ENCODE measurements around the gene NDRG2.

Gene NDRG2

DNA sequence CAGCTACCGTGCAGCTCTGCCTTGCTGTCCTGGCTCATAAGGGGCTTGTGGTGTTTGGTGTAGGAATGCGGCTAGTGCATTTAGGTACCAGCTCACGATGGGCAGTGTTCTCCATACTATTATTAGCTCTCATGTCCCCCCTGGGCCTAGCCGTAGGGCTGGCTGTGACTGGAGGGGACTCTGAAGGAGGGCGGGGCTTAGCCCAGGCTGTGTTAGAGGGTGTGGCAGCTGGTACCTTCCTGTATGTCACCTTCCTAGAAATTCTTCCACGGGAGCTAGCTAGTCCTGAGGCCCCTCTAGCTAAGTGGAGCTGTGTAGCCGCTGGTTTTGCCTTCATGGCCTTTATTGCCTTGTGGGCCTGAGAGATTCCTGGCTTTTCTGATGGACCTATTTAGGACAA is 23.6 kb downstream of the NDRG2 start:
- Mint-ChIP-seq H3K4me3 (no peak overlapping the region), H3K36me3 (ENCODE audit: low read depth) (peaks cover 10% of the 10 kb centered on the region), H3K9me3 (no peaks in the 10 kb centered on the region), H3K27ac (no peak overlapping the region), H3K4me1 (peaks cover 28% of the 10 kb centered on the region), H3K27me3 (ENCODE audit: low read depth, poor library complexity) (peaks cover 4% of the 10 kb centered on the region)
- TF ChIP-seq CTCF (IDR thresholded peaks at IDR 0.05), result no peak
- no peak for DNase-seq

DNA sequence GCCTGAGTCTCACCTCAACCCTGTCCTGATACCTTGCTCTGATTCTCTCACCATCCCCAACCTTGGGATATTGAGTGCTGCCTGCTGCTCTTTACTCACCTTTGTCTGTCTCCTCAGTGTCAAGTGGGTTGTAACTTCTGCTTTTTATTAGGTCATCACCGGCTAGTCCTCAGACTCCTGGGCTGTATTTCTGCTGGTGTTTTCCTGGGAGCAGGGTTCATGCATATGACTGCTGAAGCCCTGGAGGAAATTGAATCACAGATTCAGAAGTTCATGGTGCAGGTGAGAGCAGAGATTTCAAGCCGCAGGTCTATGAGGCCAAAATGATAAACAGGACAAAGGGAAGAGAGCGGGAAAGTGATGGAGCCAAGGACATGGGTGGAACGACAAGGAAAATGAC is 25.3 kb downstream of the NDRG2 start:
- H3K4me1 Mint-ChIP-seq, result peaks cover 28% of the 10 kb centered on the region
- peaks cover 26% of the 10 kb centered on the region for H3K36me3 Mint-ChIP-seq (ENCODE audit: low read depth)
- DNase-seq, result no peak
- H3K27ac Mint-ChIP-seq, result no peak overlapping the region
- no peak for TF ChIP-seq CTCF (IDR thresholded peaks at IDR 0.05)
- peaks cover 4% of the 10 kb centered on the region for H3K27me3 Mint-ChIP-seq (ENCODE audit: low read depth, poor library complexity)
- H3K4me3 Mint-ChIP-seq, result no peak overlapping the region
- no peaks in the 10 kb centered on the region for H3K9me3 Mint-ChIP-seq

DNA sequence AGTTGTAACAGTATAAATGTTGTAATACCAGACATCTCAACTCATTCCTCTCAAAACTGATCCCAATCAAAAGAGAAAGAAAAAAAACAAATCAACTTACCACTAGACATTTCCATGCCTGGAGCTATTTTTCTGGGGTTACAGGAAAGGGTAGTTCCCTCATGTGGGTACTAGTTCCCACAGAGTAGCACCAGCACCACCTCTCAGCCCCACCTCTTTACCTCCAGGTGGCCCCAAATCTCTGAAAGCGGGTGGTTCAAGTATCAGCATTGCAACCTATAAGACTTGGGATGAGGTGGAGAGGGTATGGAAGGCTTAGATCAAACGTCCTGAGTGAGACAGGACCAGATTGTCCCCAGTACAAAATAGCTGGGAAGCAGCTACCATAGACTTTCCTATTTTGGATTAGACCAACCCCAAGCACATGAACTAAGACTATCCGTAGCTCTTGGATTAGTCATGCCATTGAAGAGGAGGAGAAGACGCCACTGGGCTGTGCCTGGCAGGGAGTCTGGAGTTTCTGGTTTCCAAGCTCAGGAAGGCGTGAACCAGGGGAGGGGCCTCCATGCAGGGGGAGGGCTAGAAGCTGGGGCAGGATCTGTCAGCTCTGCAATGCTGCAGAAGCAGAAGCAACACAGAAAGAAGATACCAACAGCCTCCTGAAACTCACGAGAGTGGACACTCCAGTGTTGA is 26.0 kb downstream of the NDRG2 start, which contains the start of gene SLC39A2:
TSS of gene SLC39A2 (plus strand) at position 620 of the 693 bp plus-strand sequence. CDS start 154 bp downstream, outside the sequence.
- Mint-ChIP-seq H3K27ac (peak within 1 kb of the TSS; percentile 66), H3K4me3 (no peak within 1 kb of the TSS), H3K36me3 (ENCODE audit: low read depth) (peaks cover 32% of the 10 kb centered on the region), H3K27me3 (ENCODE audit: low read depth, poor library complexity) (peaks cover 4% of the 10 kb centered on the region), H3K4me1 (peaks cover 28% of the 10 kb centered on the region), H3K9me3 (no peaks in the 10 kb centered on the region)
- TF ChIP-seq CTCF (IDR thresholded peaks at IDR 0.05), result no peak
- DNase-seq, result peak; percentile 42

DNA sequence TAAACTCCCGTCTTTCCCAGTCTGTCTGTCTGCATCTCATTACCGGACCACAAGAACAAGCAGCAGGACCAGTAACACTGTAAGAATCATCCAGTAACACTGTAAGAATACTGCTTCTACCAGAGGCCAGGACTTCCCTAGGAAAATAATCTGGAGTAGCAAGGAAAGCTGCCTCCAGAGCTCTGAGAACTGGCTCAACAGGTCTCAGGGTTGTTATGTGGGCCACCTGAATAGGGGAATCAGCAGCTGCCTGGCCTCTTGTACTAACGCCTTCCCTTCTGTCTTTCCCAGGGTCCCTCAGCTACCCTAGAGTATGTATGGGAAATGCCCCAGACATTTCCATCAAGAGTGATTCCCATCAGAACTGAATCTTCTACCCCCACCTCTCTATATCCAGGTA is 26.7 kb downstream of the NDRG2 start:
- Mint-ChIP-seq H3K4me3 (no peak overlapping the region), H3K9me3 (no peaks in the 10 kb centered on the region), H3K4me1 (peaks cover 28% of the 10 kb centered on the region), H3K36me3 (ENCODE audit: low read depth) (peaks cover 38% of the 10 kb centered on the region), H3K27ac (peak overlapping the region; percentile 66), H3K27me3 (ENCODE audit: low read depth, poor library complexity) (peaks cover 4% of the 10 kb centered on the region)
- TF ChIP-seq CTCF (IDR thresholded peaks at IDR 0.05), result no peak
- no peak for DNase-seq

GRCh38 chr14:20997564-20997963 is 27.3 kb downstream of the NDRG2 start:
- Mint-ChIP-seq H3K27me3 (ENCODE audit: low read depth, poor library complexity) (peaks cover 4% of the 10 kb centered on the region), H3K27ac (peak overlapping the region; percentile 72), H3K36me3 (ENCODE audit: low read depth) (peaks cover 42% of the 10 kb centered on the region), H3K4me3 (no peak overlapping the region), H3K9me3 (no peaks in the 10 kb centered on the region), H3K4me1 (peaks cover 28% of the 10 kb centered on the region)
- no peak for DNase-seq
- TF ChIP-seq CTCF (IDR thresholded peaks at IDR 0.05), result no peak

DNA sequence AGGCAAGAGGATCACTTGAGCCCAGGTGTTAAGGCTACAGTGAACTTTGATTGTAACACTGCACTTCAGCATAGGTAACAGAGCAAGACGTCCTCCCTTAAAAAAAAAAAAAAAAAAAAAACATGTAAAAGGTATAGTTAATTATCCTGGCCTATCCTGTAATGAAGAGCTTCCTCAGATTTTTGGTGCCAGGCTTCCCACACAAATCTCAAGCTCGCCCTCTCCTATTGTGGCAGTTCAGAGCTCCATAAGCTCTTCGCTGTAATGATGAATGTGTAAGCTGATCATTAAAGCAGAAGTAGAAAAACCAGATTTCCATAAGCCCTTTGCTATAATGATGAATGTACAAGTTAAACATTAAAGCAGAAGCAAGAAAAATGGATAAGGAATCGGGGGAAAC is 27.7 kb downstream of the NDRG2 start:
- Mint-ChIP-seq H3K36me3 (ENCODE audit: low read depth) (peaks cover 46% of the 10 kb centered on the region), H3K4me3 (no peak overlapping the region), H3K27ac (peak overlapping the region; percentile 72), H3K9me3 (no peaks in the 10 kb centered on the region), H3K27me3 (ENCODE audit: low read depth, poor library complexity) (peaks cover 4% of the 10 kb centered on the region), H3K4me1 (peaks cover 29% of the 10 kb centered on the region)
- no peak for TF ChIP-seq CTCF (IDR thresholded peaks at IDR 0.05)
- no peak for DNase-seq
